MV-4-11 (cell line): ENCODE results near the gene PSRC1.

Experiments used
- DNase-seq: peaks from one replicate; lab custom pipeline; 2025; lab: John Stamatoyannopoulos, UW

PSRC1 gene

DNA sequence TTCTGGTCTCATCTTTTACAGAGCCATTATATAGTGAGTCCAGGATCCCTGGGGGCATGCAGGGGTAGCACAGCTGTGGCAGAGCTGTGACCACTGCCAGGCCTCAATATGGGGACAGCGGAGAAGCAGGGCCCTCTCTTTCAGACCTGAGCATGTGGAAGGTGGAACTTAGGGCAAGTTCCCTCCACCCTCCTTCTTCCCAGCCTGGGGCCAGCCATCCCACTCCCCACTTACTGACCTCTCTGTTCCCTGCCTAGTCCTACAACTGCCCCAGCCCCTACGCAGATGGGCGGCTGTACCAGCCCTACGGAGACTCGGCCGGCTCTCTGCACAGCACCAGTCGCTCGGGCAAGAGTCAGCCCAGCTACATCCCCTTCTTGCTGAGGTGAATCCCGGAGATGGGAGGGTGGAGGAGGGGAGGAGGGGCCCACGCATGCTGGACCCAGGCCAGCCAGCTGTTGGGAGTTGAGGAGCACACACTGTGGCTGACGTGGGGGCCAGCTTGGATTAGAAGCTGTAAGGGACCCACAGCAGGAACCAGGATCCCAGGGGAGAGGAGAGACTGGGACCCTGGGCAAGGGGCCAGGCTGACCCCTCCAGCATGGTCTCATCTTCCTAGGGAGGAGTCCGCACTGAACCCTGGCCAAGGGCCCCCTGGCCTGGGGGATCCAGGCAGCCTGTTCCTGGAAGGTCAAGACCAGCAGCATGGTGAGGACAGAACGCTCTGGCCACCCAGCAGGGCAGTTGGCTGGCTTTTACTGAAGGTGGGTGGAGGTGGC is 10.7 kb downstream of the PSRC1 start:
- no peak for DNase-seq

DNA sequence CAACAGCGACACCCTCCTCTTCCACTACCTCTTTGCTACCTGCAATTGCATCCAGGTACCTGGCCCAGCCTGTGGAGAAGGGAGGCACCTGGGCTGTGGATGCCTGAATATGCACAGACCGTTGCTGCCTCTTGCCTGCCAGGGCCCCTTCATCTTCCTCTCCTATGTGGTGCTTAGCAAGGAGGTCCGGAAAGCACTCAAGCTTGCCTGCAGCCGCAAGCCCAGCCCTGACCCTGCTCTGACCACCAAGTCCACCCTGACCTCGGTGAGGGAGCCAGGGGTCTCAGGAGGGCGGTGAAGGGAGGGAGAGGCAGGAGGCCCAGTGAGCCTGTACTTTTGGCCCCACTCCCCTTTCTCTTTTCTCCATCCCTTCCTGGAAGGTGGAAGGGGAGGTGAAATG is 11.5 kb downstream of the PSRC1 start:
- no peak for DNase-seq

DNA sequence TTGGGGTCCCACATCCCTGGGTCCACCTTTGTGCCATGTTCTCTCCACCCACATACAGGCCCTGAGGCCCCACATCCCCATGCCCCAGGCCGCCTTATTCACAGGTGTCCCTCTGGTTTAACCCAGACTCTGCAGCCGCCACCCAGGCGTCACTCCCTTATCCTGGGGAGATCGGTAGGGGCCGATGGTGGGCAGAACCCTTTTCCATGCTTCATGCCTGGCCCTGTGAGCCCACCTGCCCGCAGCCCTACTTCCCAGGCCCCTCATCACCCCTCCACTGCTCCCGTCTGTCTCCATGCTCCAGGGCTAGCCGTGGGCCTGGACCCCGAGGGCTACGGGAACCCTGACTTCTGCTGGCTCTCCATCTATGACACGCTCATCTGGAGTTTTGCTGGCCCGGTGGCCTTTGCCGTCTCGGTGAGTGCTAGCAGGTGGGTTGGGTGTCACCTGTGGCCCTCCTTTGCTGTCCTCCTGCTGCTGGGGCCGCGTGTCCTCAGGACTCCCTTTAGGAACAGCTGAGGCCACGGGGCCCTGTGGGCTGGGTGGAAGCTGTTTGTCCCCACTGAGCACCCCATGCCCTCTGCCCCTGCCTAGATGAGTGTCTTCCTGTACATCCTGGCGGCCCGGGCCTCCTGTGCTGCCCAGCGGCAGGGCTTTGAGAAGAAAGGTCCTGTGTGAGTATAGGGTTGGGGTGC is 12.2 kb downstream of the PSRC1 start:
- no peak for DNase-seq

DNA sequence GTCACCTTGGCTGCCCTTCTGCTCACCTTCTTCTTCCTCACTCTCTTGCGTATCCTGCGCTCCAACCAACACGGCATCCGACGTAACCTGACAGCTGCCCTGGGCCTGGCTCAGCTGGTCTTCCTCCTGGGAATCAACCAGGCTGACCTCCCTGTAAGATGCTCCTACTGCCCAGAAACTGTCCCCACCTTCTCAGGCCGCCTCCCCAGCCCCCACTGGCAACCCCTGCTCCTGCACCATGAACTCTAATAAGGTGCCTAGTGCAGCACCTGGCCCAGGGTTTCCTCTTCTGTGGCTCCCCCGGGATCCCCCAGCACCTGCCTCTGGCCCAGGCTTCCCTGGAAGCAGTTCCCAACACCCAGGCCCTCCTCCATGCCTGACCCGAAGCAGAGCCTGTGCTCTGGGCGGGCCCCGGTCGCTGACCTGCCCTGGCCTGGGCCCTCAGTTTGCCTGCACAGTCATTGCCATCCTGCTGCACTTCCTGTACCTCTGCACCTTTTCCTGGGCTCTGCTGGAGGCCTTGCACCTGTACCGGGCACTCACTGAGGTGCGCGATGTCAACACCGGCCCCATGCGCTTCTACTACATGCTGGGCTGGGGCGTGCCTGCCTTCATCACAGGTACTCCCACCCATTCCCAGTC is 12.8 kb downstream of the PSRC1 start:
- no peak for DNase-seq

DNA sequence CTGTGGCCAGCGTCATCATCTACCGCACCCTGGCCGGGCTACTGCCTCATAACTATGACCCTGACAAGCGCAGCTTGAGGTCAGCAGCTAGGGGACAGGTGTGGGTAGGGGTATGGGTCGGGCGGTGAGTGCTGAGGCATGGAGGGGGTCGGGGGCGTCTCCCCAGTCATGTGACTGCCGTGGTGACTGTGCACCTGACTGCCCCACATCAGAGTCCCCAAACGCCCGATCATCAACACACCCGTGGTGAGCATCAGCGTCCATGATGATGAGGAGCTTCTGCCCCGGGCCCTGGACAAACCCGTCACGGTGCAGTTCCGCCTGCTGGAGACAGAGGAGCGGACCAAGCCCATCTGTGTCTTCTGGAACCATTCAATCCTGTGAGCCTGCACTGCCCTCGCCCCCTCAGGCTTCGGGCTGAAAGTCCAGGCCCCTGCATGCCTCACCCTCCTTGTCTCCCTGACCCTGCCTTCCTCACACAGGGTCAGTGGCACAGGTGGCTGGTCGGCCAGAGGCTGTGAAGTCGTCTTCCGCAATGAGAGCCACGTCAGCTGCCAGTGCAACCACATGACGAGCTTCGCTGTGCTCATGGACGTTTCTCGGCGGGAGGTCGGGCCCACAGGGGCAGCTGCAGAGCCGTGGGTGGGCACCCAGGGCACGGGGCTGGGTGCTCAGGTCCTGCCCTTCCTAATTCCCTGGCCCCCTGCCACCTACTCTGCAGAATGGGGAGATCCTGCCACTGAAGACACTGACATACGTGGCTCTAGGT is 13.5 kb downstream of the PSRC1 start:
- DNase-seq, result no peak

DNA sequence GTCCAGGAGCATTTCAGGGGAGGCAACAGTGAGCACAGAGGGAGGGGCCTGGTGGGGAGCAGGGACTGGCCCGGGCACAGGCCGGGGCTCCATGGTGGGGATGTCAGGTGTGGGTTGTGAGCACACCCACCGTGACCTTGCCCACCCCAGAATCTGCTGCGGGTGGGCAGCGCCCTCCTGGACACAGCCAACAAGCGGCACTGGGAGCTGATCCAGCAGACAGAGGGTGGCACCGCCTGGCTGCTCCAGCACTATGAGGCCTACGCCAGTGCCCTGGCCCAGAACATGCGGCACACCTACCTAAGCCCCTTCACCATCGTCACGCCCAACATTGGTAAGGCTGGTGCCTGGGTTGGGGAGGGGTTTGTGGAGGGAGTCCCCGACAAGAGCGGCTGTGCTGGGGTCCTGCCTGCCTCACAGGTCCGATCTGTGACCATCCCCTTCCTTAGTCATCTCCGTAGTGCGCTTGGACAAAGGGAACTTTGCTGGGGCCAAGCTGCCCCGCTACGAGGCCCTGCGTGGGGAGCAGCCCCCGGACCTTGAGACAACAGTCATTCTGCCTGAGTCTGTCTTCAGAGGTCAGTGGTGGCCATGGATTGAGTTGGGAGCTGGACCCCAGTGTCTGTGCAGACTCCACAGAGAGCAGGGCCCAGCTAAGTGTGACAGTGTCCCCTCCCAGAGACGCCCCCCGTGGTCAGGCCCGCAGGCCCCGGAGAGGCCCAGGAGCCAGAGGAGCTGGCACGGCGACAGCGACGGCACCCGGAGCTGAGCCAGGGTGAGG is 14.3 kb downstream of the PSRC1 start:
- DNase-seq, result no peak

DNA sequence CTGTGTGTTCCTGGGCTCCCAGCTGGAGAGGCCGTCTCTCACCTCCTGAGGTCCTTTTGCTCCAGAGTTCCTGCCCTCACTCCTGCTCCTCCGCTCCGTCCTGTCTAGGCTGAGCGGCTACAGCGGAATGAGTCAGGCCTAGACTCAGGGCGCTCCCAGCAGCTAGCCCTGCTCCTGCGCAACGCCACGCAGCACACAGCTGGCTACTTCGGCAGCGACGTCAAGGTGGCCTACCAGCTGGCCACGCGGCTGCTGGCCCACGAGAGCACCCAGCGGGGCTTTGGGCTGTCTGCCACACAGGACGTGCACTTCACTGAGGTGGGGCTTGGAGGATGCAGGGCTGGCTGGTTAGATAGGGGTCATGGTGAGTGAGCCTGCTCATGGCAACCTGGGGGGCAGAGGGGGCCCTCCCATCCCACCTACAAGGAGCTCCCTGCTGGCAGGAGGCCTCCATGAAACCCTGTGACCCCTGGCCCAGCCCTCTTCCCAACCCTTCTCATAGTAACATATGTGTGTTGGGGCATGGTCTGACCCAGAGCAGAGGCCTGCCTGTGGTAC is 15.1 kb downstream of the PSRC1 start:
- DNase-seq, result no peak

DNA sequence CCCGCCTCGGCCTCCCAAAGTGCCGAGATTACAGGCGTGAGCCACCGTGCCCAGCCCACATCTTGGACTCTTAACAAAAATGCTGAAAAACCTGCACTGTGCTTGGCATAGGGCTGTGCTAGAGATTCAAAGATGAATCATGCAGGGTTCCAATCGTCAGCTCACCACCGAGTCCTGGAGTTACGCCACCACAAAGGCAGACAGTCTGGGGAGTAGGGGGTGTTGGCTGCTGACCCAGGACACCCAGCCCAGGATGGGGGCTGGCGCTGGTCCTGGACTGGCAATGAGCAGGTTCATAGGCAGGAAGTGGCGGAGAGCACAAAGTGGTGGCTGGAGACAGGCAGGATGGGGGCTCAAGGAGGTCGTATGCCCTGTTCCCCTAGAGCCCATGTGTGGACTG is 16.0 kb downstream of the PSRC1 start:
- no peak for DNase-seq

DNA sequence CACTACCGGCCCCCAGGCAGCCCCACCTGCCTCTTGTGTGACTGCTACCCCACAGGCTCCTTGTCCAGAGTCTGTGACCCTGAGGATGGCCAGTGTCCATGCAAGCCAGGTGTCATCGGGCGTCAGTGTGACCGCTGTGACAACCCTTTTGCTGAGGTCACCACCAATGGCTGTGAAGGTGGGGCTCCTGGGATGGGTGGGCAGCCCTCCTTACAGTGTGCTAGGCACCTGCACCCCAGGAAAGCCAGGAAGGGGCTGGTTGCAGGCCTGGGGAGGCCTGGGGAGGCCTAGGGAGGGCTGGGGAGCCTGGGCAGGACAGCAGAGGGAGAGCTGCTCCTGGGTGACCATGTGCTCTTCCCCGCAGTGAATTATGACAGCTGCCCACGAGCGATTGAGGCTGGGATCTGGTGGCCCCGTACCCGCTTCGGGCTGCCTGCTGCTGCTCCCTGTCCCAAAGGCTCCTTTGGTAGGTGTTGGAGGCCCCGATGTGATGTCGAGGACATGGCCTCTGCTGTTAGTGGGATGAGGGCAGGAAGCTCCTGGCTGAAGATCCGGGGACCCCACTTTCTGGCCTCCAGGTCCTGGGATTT is 17.1 kb downstream of the PSRC1 start:
- no peak for DNase-seq

DNA sequence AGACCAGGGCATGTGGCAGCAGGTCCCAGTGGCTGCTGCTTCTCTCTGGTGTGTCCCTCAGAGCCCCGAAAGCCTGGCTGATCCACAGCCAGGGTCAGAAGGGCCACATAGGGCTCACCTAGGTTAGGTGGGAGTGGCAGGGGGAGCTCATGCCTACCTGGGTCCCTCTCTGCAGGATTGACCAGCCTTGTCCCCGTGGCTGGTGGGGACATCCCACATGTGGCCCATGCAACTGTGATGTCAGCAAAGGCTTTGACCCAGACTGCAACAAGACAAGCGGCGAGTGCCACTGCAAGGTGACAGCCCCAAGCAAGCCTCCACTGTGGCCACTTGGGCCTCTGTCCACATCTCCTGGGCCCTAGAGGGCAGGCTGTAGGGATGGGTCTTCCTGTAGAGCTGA is 17.9 kb downstream of the PSRC1 start:
- DNase-seq, result no peak

DNA sequence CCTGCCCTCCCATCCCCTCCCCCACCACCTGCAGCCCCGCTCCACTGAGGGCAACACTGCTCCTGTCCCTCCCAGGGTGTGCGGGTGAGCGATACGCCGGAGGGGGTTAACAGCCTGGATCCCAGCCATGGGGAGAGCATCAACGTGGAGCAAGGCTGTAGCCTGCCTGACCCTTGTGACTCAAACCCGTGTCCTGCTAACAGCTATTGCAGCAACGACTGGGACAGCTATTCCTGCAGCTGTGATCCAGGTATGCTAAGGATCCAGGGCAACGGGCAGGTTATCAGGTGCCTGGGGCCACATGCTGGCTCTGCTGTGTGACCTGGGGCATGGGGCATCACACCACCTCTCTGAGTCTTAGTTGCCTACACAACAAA is 18.6 kb downstream of the PSRC1 start:
- no peak for DNase-seq

DNA sequence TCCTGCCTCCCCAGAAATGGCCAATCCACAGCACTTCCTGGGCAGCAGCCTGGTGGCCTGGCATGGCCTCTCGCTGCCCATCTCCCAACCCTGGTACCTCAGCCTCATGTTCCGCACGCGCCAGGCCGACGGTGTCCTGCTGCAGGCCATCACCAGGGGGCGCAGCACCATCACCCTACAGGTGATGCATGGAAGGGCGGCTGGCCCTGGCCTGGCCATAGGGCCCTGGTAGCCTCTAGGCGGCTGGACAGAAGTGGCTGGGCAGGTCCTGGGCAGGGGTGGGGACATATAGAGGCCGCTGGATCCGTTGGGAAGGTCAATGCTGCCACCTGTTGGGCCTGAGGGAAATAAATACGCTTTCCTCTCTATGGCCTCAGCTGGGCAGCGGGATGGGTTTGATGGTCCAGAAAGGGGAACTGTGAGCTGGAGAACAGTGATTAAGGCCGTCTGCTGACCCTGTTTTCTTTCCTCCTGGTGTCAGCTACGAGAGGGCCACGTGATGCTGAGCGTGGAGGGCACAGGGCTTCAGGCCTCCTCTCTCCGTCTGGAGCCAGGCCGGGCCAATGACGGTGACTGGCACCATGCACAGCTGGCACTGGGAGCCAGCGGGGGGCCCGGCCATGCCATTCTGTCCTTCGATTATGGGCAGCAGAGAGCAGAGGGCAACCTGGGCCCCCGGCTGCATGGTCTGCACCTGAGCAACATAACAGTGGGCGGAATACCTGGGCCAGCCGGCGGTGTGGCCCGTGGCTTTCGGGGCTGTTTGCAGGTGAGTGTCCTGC is 19.2 kb downstream of the PSRC1 start:
- peak; percentile 69 for DNase-seq

DNA sequence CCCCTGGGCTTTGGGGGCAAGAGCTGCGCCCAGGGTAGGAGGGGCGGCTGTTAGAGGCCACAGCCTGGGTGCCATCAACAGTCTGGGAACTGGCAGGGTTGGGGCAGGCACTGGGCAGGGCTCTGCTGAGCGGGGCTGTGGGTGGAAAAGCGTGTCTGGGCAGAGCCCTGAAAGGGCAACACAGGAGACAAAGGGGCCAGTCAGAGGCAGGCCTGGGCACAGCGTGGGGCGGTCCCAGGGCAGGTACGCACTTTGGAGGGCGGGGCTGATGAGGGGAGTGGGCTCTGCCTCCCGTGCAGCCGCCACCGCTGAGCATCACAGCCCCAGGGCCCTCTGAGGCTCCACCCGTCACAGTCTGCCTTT is 19.7 kb downstream of the PSRC1 start:
- no peak for DNase-seq

DNA sequence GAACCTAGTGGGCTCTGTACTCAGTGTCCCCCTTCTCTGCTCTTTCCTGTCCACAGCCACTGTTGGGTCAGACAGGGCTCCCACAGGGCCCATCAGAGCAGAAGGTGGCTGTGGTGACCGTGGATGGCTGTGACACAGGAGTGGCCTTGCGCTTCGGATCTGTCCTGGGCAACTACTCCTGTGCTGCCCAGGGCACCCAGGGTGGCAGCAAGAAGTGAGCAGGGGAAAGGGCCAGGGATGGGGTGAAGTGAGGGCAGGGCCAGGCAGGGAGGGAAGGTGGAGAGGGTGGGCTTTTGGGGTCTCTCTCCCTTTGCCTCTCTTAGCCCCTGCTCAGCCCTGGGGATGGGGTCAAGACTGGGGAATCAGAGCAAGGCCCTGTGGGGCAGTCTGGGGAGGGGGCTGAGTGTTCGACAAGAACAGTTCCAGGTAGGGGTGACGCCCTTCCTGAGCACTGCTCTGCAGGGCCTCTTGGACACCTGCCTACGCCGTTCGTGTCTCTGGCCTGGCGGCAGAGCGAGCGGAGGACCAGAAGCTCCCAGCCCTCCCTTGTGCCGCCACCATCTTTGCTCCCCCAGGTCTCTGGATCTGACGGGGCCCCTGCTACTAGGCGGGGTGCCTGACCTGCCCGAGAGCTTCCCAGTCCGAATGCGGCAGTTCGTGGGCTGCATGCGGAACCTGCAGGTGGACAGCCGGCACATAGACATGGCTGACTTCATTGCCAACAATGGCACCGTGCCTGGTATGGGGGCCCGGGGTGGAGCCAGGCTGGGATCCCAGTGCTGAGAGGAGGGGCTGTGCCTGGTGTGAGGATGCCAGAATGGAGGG is 20.5 kb downstream of the PSRC1 start:
- DNase-seq, result no peak

DNA sequence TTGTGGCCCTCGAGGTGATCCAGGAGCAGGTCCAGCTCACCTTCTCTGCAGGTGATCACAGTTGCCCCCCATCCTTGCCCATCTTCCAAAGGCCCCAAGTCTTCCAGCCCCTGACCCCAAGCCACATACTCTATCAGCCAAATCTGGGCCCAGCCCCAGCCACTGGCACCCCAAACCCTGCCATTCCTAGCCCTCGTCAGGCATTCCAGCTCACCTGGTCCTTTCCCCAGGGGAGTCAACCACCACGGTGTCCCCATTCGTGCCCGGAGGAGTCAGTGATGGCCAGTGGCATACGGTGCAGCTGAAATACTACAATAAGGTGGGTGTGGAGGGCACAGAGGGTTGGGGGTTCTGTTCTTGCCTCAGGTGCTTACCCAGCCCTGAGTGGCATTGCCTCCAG is 21.4 kb downstream of the PSRC1 start:
- DNase-seq, result no peak

DNA sequence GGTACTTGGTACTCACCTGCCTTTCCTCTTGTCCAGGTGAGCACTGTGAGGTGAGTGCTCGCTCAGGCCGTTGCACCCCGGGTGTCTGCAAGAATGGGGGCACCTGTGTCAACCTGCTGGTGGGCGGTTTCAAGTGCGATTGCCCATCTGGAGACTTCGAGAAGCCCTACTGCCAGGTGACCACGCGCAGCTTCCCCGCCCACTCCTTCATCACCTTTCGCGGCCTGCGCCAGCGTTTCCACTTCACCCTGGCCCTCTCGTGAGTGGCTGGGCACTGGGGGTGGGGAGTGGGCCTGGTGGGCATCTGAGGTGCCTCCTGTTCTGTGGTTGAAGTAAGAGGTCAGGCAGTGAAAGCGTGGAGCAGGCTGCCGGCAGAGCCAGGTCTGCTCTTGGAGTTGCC is 21.9 kb downstream of the PSRC1 start:
- no peak for DNase-seq

DNA sequence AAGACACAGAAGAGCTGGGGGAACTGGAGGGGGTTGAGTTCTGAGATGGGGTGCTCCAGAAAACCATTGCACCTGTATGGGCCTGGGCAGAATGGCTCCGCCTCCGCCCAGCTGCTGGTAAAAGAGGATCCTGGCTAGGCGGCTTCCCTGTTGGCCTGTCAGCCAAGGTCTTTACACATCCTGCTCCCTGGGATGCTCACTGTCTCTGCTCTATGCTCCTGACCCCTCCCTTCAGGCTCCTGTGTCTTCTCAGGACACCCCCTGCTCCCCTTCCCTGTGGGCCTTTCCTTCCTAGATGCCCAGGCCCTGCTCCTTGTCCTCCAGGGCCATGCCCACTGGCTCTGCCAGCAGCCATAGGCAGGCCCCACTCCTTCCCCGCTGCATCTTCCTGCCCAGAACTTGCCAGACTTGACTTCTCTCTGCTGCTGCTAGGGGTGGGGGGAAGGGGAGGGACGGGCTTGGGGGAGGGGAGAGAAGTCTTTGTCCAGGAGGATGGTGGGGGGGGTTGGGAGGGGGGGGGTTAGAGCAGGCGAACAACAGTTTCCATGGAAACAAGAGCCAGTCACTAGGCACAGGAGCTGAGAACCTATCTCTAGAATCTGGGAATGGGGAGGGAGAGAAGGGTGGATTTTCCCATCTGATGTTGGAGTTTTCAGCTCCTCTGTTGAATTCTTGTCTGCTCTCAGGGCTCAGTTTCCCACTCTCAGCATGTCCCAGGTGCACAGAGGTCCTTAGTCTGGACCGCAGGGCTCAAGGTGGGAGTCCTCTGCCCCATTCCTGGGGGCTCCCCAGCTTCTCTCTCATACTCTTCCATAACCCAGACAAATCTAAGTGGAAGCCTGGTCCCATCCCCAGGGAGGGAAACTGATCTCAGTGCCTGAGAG is 23.0 kb downstream of the PSRC1 start:
- no peak for DNase-seq
